ENCODE measurements around the gene VARS1.

Gene VARS1

GRCh38 chr6:31775633-31776484, 19.7 kb downstream of the VARS1 start:
- Histone ChIP-seq H3K9me3 (ENCODE audit: control insufficient read depth, insufficient read depth, low read length) (no peaks in the 10 kb centered on the region), H3K4me1 (ENCODE audit: control insufficient read depth, insufficient read depth, low read length) (no peaks in the 10 kb centered on the region), H3K36me3 (ENCODE audit: control insufficient read depth, insufficient read depth, low read length) (peaks cover 26% of the 10 kb centered on the region), H3K4me3 (ENCODE audit: low read depth, low read length) (no peak overlapping the region), H3K9ac (ENCODE audit: low read depth, low read length) (no peak overlapping the region), H3K27me3 (ENCODE audit: control insufficient read depth, insufficient read depth, low read length) (no peaks in the 10 kb centered on the region)

DNA sequence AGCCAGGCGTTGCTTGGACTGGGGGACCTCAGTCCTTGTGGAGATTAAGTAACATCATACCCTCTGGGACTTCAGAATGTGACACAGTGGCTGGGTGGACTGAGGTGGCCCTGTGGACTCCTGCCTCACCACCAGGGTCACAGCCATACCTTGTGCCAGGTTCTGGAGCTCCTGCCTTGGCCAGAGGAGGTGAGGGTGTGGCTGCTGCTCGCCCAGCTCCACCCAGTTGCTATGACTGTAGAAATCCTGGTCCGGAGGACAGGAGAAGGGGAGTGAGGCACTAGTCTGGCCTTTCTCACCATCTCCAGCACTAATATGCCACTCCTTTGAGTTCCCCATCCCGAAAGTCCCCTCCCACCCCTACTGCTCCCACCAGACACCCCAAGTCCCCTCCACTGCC, 20.4 kb downstream of the VARS1 start:
- Histone ChIP-seq H3K27me3 (ENCODE audit: control insufficient read depth, insufficient read depth, low read length) (no peaks in the 10 kb centered on the region), H3K36me3 (ENCODE audit: control insufficient read depth, insufficient read depth, low read length) (peaks cover 20% of the 10 kb centered on the region), H3K9me3 (ENCODE audit: control insufficient read depth, insufficient read depth, low read length) (no peaks in the 10 kb centered on the region), H3K9ac (ENCODE audit: low read depth, low read length) (no peak overlapping the region), H3K4me3 (ENCODE audit: low read depth, low read length) (no peak overlapping the region), H3K4me1 (ENCODE audit: control insufficient read depth, insufficient read depth, low read length) (no peaks in the 10 kb centered on the region)

GRCh38 chr6:31771992-31772358, 23.6 kb downstream of the VARS1 start:
- Histone ChIP-seq H3K9ac (ENCODE audit: low read depth, low read length) (no peak overlapping the region), H3K4me1 (ENCODE audit: control insufficient read depth, insufficient read depth, low read length) (no peaks in the 10 kb centered on the region), H3K4me3 (ENCODE audit: low read depth, low read length) (no peak overlapping the region), H3K9me3 (ENCODE audit: control insufficient read depth, insufficient read depth, low read length) (no peaks in the 10 kb centered on the region), H3K36me3 (ENCODE audit: control insufficient read depth, insufficient read depth, low read length) (no peaks in the 10 kb centered on the region), H3K27me3 (ENCODE audit: control insufficient read depth, insufficient read depth, low read length) (no peaks in the 10 kb centered on the region)

- H3K9me3 ChIP-seq (ENCODE audit: control insufficient read depth, insufficient read depth, low read length), result no peaks in the 10 kb centered on the region
- H3K36me3 ChIP-seq (ENCODE audit: control insufficient read depth, insufficient read depth, low read length), result no peaks in the 10 kb centered on the region
- H3K4me1 ChIP-seq (ENCODE audit: control insufficient read depth, insufficient read depth, low read length), result no peaks in the 10 kb centered on the region
- H3K4me3 ChIP-seq (ENCODE audit: low read depth, low read length), result no peak overlapping the region
- H3K9ac ChIP-seq (ENCODE audit: low read depth, low read length), result no peak overlapping the region
- no peaks in the 10 kb centered on the region for H3K27me3 ChIP-seq (ENCODE audit: control insufficient read depth, insufficient read depth, low read length)
Observed at GRCh38 chr6:31770860-31771259, 24.7 kb downstream of the VARS1 start.

DNA sequence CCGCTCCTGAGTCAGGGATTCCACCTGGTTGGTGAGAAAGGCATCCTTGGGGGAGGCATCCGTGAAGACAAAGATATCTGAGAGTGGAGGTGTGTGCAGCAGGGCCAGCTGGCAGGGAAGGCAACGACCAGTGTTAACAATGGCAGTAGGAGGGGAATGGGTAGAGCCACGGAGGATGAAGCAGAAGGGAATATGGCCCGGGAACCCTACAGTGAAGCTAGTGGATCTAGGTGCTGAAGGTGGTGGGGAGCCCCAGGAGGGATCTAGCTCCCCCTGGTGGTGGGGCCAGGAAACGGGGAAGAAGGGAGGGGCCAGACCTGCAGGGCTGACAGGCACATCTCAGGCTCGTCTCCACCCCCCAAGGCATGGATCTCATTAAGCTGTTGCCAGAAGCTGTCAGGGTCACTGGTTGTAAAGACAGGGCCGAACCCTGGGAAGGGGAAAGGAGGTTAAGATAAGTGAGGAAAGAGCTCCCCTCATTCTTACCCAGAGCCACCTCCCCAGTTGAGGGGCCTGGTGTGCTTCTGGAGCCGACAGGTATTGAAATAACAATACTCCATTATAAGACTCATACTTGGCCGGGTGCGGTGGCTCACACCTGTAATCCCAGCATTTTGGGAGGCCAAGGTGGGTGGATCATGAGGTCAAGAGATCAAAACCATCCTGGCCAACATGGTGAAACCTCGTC, 25.7 kb downstream of the VARS1 start:
- H3K4me1 ChIP-seq (ENCODE audit: control insufficient read depth, insufficient read depth, low read length), result no peaks in the 10 kb centered on the region
- H3K27me3 ChIP-seq (ENCODE audit: control insufficient read depth, insufficient read depth, low read length), result no peaks in the 10 kb centered on the region
- H3K36me3 ChIP-seq (ENCODE audit: control insufficient read depth, insufficient read depth, low read length), result no peaks in the 10 kb centered on the region
- no peak overlapping the region for H3K9ac ChIP-seq (ENCODE audit: low read depth, low read length)
- no peaks in the 10 kb centered on the region for H3K9me3 ChIP-seq (ENCODE audit: control insufficient read depth, insufficient read depth, low read length)
- no peak overlapping the region for H3K4me3 ChIP-seq (ENCODE audit: low read depth, low read length)

GRCh38 chr6:31768363-31769257, 26.9 kb downstream of the VARS1 start:
- Histone ChIP-seq H3K4me1 (ENCODE audit: control insufficient read depth, insufficient read depth, low read length) (no peaks in the 10 kb centered on the region), H3K9ac (ENCODE audit: low read depth, low read length) (no peak overlapping the region), H3K36me3 (ENCODE audit: control insufficient read depth, insufficient read depth, low read length) (no peaks in the 10 kb centered on the region), H3K9me3 (ENCODE audit: control insufficient read depth, insufficient read depth, low read length) (no peaks in the 10 kb centered on the region), H3K4me3 (ENCODE audit: low read depth, low read length) (no peak overlapping the region), H3K27me3 (ENCODE audit: control insufficient read depth, insufficient read depth, low read length) (no peaks in the 10 kb centered on the region)

GRCh38 chr6:31767096-31767645, 28.4 kb downstream of the VARS1 start:
- Histone ChIP-seq H3K9me3 (ENCODE audit: control insufficient read depth, insufficient read depth, low read length) (no peaks in the 10 kb centered on the region), H3K36me3 (ENCODE audit: control insufficient read depth, insufficient read depth, low read length) (peaks cover 5% of the 10 kb centered on the region), H3K27me3 (ENCODE audit: control insufficient read depth, insufficient read depth, low read length) (no peaks in the 10 kb centered on the region), H3K9ac (ENCODE audit: low read depth, low read length) (no peak overlapping the region), H3K4me1 (ENCODE audit: control insufficient read depth, insufficient read depth, low read length) (peaks cover 5% of the 10 kb centered on the region), H3K4me3 (ENCODE audit: low read depth, low read length) (no peak overlapping the region)

GRCh38 chr6:31765910-31766794, 29.4 kb downstream of the VARS1 start:
- Histone ChIP-seq H3K27me3 (ENCODE audit: control insufficient read depth, insufficient read depth, low read length) (no peaks in the 10 kb centered on the region), H3K9me3 (ENCODE audit: control insufficient read depth, insufficient read depth, low read length) (no peaks in the 10 kb centered on the region), H3K4me3 (ENCODE audit: low read depth, low read length) (peak overlapping the region; percentile 24), H3K4me1 (ENCODE audit: control insufficient read depth, insufficient read depth, low read length) (peaks cover 5% of the 10 kb centered on the region), H3K9ac (ENCODE audit: low read depth, low read length) (no peak overlapping the region), H3K36me3 (ENCODE audit: control insufficient read depth, insufficient read depth, low read length) (peaks cover 13% of the 10 kb centered on the region)

GRCh38 chr6:31765559-31765909, 30.0 kb downstream of the VARS1 start:
- Histone ChIP-seq H3K36me3 (ENCODE audit: control insufficient read depth, insufficient read depth, low read length) (peaks cover 15% of the 10 kb centered on the region), H3K9me3 (ENCODE audit: control insufficient read depth, insufficient read depth, low read length) (no peaks in the 10 kb centered on the region), H3K9ac (ENCODE audit: low read depth, low read length) (no peak overlapping the region), H3K4me3 (ENCODE audit: low read depth, low read length) (no peak overlapping the region), H3K4me1 (ENCODE audit: control insufficient read depth, insufficient read depth, low read length) (peaks cover 5% of the 10 kb centered on the region), H3K27me3 (ENCODE audit: control insufficient read depth, insufficient read depth, low read length) (no peaks in the 10 kb centered on the region)

DNA sequence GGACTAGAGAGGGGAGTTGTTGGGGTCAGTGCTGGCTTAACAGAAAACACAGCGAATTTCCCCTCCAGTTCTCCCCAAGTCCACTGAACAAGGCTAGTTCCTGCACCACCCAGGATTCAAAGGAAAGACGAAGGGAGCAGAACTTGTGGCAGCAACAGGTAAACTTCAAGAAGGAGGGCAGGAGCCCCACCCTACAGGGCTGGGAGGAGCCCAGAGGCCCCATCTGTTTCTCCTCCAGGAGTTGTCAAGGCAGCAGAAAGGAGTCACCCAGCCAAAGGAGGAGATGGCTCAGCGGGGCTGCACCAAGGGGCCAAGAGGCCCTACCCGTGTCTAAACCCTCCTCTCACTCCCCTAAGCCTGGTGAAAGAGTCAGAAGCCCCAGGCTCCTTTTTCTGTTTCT, 31.4 kb downstream of the VARS1 start:
- H3K36me3 ChIP-seq (ENCODE audit: control insufficient read depth, insufficient read depth, low read length), result peaks cover 24% of the 10 kb centered on the region

GRCh38 chr6:31763619-31763940, 32.0 kb downstream of the VARS1 start:
- Histone ChIP-seq H3K9ac (ENCODE audit: low read depth, low read length) (no peak overlapping the region), H3K27me3 (ENCODE audit: control insufficient read depth, insufficient read depth, low read length) (no peaks in the 10 kb centered on the region), H3K36me3 (ENCODE audit: control insufficient read depth, insufficient read depth, low read length) (peaks cover 24% of the 10 kb centered on the region), H3K4me3 (ENCODE audit: low read depth, low read length) (no peak overlapping the region), H3K9me3 (ENCODE audit: control insufficient read depth, insufficient read depth, low read length) (no peaks in the 10 kb centered on the region), H3K4me1 (ENCODE audit: control insufficient read depth, insufficient read depth, low read length) (peaks cover 5% of the 10 kb centered on the region)

More for the DNA sequence above, 31.4 kb downstream of the VARS1 start:
- Histone ChIP-seq H3K9ac (ENCODE audit: low read depth, low read length) (no peak overlapping the region), H3K27me3 (ENCODE audit: control insufficient read depth, insufficient read depth, low read length) (no peaks in the 10 kb centered on the region), H3K4me1 (ENCODE audit: control insufficient read depth, insufficient read depth, low read length) (peaks cover 5% of the 10 kb centered on the region), H3K4me3 (ENCODE audit: low read depth, low read length) (no peak overlapping the region), H3K9me3 (ENCODE audit: control insufficient read depth, insufficient read depth, low read length) (no peaks in the 10 kb centered on the region)

Data from iPS-15b (cell line).